Glutamatergic neuron (in vitro differentiated cells): Measurements from ENCODE around the gene BIRC6. TPM values are rescaled to one million over a fixed set of nuclear protein-coding genes. Genes with fewer than 3 reads are reported as not detected.

Experiments
- DNase-seq: peaks from one replicate; pipeline ENCODE4 v3.0.0; 2022
- H3K27ac Mint-ChIP-seq: one replicate; pipeline ENCODE4 v1.8.0; 2020; ENCODE audit warnings: mild to moderate bottlenecking, mixed read lengths, inconsistent platforms; ENCODE audit not compliant: unreplicated experiment
- H3K27me3 Mint-ChIP-seq: one replicate; pipeline ENCODE4 v1.8.0; 2020; ENCODE audit warnings: mild to moderate bottlenecking, moderate library complexity, mixed read lengths, inconsistent platforms; ENCODE audit not compliant: unreplicated experiment
- H3K36me3 Mint-ChIP-seq: one replicate; pipeline ENCODE4 v1.8.0; 2020; ENCODE audit warnings: mild to moderate bottlenecking, mixed read lengths, inconsistent platforms; ENCODE audit not compliant: unreplicated experiment
- H3K4me1 Mint-ChIP-seq: one replicate; pipeline ENCODE4 v1.8.0; 2020; ENCODE audit warnings: mild to moderate bottlenecking, low read depth, mixed read lengths, inconsistent platforms; ENCODE audit not compliant: unreplicated experiment
- H3K4me3 Mint-ChIP-seq: one replicate; pipeline ENCODE4 v1.8.0; 2020; ENCODE audit warnings: mild to moderate bottlenecking, mixed read lengths, inconsistent platforms; ENCODE audit not compliant: unreplicated experiment
- H3K9me3 Mint-ChIP-seq: one replicate; pipeline ENCODE4 v1.8.0; 2020; ENCODE audit warnings: mild to moderate bottlenecking, moderate library complexity, mixed read lengths, inconsistent platforms; ENCODE audit not compliant: unreplicated experiment
- CTCF ChIP-seq: fragments of 200-600 bp; sonication (generic); IDR thresholded peaks from one replicate; pipeline ENCODE4 v1.5.0; 2021; ENCODE audit not compliant: partially characterized antibody, unreplicated experiment
- total RNA-seq: library from RNA; stranded (reverse); fragmentation: NEBNext Ultra II Directional; extraction: Animal tissue kit (Norgen Biotek cat#: 25700); gene quantifications from one replicate; pipeline ENCODE4 v1.2.1, GENCODE V29; 2021; ENCODE audit not compliant: unreplicated experiment

The BIRC6 gene
- total RNA-seq, 1 donor from 2014 or later = 124 TPM

DNA sequence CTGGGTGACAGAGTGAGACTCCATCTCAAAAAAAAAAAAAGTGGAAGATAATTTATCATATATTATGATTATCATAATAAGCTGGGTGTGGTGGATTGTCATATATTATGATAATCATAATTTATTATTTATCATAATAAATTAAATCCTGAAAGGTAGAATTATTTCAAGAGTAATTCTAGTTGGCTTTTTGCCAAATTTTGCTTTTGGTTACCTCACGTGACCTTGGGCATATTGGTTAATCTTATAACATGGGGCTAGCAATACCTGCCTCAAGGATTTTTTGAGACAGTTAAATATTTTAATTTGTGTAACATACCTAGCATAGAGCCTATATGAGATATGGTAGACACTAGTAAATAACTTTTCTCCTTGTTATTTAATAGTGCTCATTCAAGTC is 159.7 kb downstream of the BIRC6 start:
- Mint-ChIP-seq H3K4me3 (no peak overlapping the region), H3K27ac (no peak overlapping the region), H3K36me3 (no peaks in the 10 kb centered on the region), H3K9me3 (no peaks in the 10 kb centered on the region), H3K4me1 (no peaks in the 10 kb centered on the region), H3K27me3 (no peaks in the 10 kb centered on the region)
- no peak for TF ChIP-seq CTCF
- no peak for DNase-seq

DNA sequence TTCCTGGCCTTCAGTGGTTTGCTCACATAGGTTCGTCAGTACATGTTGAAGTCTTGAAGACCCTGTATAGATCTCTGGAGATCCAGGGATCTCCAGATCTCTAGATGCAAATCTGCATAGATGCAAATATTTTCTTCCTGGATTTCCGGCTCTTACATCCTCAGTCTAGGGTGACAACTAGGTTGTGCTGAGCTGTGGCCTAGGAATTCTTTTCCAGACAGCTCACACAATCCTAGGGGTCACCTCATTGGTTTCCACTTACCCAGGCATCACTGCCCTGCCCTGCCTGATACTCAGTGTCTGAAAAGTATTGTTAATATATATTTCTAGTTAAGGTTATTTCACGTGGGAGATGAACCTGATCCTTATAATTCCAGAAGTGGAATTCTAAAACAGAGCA is 165.9 kb downstream of the BIRC6 start:
- Mint-ChIP-seq H3K27me3 (no peaks in the 10 kb centered on the region), H3K36me3 (no peaks in the 10 kb centered on the region), H3K27ac (no peak overlapping the region), H3K4me1 (peaks cover 4% of the 10 kb centered on the region), H3K9me3 (no peaks in the 10 kb centered on the region), H3K4me3 (no peak overlapping the region)
- TF ChIP-seq CTCF = no peak
- no peak for DNase-seq

DNA sequence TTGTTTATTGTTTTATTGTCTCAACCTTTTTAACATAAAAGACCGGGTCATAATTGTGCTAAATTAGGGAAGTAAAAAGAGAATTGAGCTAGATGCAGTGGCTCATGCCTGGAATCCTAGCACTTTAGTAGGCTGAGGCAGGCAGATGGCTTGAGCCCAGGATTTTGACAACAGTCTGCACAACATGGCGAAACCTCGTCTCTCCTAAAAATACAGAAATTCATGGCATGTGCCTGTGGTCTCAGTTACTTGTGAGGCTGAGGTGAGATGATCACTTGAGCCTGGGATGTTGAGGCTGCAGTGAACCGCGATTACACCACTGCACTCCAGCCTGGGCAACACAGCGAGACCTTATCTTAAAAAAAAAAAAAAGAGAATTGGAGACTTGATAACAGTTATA is 166.9 kb downstream of the BIRC6 start:
- Mint-ChIP-seq H3K27ac (peak overlapping the region; percentile 38), H3K4me1 (peaks cover 4% of the 10 kb centered on the region)

DNA sequence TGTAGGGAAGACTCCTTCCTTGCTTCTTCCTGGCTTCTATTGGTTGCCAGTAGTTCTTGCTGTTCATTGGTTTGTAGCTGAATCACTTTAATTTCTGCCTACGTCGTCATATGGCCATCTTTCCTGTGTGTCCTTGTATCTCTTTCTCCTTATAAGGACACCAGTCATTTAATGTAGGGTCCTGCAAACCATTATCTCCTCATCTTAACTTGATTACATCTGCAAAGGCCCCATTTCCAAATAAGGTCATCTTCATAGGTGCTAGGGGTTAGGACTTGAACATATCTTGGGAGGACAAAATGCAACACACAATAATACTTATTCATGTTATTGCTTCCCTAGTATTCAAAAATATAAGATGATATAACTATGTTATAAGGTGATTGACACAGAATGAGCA is 175.5 kb downstream of the BIRC6 start:
- Mint-ChIP-seq H3K9me3 (no peaks in the 10 kb centered on the region), H3K27ac (no peak overlapping the region), H3K4me3 (no peak overlapping the region), H3K27me3 (no peaks in the 10 kb centered on the region), H3K4me1 (no peaks in the 10 kb centered on the region), H3K36me3 (no peaks in the 10 kb centered on the region)
- no peak for DNase-seq
- no peak for TF ChIP-seq CTCF

More for the DNA sequence above, 166.9 kb downstream of the BIRC6 start:
- no peaks in the 10 kb centered on the region for H3K9me3 Mint-ChIP-seq
- DNase-seq = no peak
- no peak for TF ChIP-seq CTCF
- no peaks in the 10 kb centered on the region for H3K36me3 Mint-ChIP-seq
- no peak overlapping the region for H3K4me3 Mint-ChIP-seq
- H3K27me3 Mint-ChIP-seq = no peaks in the 10 kb centered on the region

GRCh38 chr2:32532961-32533360 is 176.1 kb downstream of the BIRC6 start:
- Mint-ChIP-seq H3K27ac (no peak overlapping the region), H3K4me3 (no peak overlapping the region), H3K4me1 (no peaks in the 10 kb centered on the region), H3K9me3 (no peaks in the 10 kb centered on the region), H3K27me3 (no peaks in the 10 kb centered on the region), H3K36me3 (no peaks in the 10 kb centered on the region)
- DNase-seq = no peak
- no peak for TF ChIP-seq CTCF
